ENCODE measurements around the gene AK8. TPM values are rescaled to one million over a fixed set of nuclear protein-coding genes. Genes with fewer than 3 reads are reported as not detected.
A peak's percentile ranks its signal among the peaks of the same experiment; 100 is the strongest.
"Not testable (repeated sequence)": the region's sequence is repeated elsewhere in the genome, so short reads cannot be mapped to it uniquely, and the experiment has no call there.

The AK8 gene
- total RNA-seq, 1 donor from 2014 or later: 0.48 TPM

DNA sequence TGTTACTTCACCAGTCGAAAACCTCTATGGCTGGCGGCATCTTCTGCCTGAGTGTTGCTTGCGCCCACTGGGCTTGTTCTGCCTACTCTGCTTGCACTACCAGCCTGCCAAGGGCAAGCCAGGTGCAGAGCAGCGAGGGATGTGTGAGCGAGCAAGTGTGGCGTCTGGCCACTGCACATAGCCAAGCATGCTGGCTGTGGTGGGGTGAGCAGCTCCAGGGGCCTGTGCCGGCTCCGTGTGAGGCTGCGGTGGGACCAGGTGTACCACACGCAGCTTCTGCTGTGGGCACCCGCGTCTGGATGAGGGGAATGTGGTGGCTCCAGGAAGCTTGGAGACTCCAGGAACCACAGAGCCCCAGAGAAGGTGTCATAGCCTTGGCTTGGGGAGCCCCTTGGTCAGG, 156.4 kb downstream of the AK8 start:
- DNase-seq (ENCODE audit: low spot score): no peak

DNA sequence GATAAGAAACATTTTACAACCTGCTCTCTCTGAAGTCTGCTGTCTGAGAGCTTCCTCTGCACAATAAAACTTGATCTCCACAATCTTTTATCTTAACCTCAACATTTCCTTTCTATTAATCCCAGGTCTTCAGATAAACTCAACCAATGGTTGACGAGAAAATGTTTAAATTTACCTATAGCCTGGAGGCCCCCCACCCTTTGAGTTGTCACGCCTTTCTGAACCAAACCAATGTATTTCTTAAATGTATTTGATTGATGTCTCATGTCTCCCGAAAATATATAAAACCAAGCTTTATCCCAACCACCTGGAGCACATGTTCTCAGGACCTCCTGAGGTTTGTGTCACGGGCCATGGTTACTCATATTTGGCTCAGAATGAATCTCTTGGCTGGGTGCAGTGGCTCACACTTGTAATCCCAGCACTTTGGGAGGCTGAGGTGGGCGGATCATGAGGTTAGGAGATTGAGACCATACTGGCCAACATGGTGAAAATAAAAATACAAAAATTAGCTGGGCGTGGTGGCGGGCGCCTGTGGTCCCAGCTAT, 159.6 kb downstream of the AK8 start:
- not testable (repeated sequence) for DNase-seq (ENCODE audit: low spot score)

GRCh38 chr9:132717326-132717945, 160.6 kb downstream of the AK8 start:
- DNase-seq (ENCODE audit: low spot score): no peak

GRCh38 chr9:132716007-132716406, 162.1 kb downstream of the AK8 start:
- DNase-seq (ENCODE audit: low spot score): no peak

DNA sequence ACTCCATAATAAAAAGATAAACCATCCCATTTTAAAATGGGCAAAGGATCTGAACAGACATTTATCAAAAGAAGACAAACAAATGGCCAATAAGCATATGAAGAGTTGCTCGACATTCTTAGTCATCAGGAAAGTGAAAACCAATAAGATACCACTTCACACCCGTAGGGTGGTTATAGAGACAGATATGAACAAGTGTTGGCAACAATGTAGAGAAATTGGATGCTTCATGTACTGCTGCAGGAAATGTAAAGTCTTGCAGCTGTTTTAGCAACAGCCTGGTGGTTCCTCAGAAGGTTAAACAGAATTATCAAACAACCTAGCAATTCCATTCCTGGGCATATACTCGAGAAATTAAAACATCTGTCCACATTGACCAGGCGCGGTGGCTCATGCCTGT, 165.3 kb downstream of the AK8 start:
- no peak for DNase-seq (ENCODE audit: low spot score)

- DNase-seq (ENCODE audit: low spot score): no peak
Observed at GRCh38 chr9:132711846-132712245, 166.2 kb downstream of the AK8 start.

DNA sequence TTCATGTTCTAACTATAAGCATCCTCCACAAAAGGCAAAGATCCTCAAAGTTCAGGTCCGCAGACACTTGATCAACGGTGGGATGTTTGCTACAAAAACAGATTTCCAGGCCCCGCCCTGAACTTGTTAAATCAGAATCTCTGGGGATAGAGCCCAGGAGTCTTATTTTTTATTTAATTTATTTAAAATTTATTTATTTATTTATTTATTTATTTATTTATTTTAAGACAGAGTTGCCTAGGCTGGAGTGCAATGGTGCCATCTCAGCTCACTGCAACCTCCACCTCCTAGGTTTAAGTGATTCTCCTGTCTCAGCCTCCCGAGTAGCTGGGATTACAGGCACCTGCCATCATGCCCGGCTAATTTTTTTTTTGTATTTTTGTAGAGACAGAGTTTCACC, 166.9 kb downstream of the AK8 start:
- not testable (repeated sequence) for DNase-seq (ENCODE audit: low spot score)

- DNase-seq (ENCODE audit: low spot score): no peak
Observed at GRCh38 chr9:132710333-132710732, 167.8 kb downstream of the AK8 start.

DNA sequence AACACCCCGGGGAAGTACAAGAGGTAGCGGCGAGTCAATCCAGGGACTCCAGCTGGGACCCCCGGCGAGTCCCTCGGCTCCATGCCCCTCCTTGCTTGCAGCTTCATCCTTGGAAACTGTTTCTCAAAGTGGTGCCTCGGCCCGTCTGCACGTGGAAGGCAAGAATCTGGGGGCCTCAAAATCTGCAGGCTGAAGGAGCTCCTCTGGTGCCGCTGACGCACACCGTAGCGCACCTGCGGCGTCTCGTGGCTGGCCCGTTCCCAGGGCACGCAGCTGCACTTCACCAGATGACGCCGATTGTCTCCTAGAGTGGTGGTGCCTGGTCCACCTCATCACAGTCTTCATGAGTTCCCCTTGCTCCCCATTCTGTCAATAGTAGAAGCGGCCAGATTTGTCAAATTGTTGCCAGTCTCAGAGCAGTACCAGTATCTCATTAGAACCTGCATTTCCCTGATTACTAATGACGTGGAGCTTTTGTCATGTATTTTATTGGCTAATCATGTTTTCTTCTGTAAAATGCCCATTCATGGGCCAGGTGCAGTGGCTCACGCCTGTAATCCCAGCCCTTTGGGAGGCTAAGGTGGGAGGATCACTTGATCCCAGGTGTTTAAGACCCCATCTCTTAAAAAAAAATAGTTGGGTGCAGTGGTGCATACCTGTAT, 169.2 kb downstream of the AK8 start:
- no peak for DNase-seq (ENCODE audit: low spot score)

GRCh38 chr9:132708239-132708638, 169.8 kb downstream of the AK8 start:
- no peak for DNase-seq (ENCODE audit: low spot score)

- no peak for DNase-seq (ENCODE audit: low spot score)
Observed at GRCh38 chr9:132703336-132703735, 174.7 kb downstream of the AK8 start.

DNA sequence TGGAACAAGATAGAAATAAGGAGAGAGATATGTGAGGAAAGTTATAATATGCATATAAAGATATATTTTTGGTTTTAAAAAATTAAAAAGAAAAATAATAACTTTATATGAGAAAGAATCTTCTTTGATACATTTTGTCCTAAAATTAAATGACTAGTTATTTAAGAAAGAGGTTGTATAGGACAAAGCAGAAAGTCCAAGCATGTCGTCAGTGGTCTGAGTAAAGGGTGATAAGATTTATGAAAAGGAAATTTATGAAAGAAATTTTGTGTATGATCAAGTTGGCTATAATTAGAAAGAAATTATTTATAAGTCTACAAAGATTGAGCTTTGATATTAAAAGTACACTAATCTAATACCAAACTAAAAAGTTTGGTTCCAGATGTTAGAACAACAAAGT, 175.8 kb downstream of the AK8 start:
- DNase-seq (ENCODE audit: low spot score): no peak

GRCh38 chr9:132699956-132700355, 178.1 kb downstream of the AK8 start:
- DNase-seq (ENCODE audit: low spot score): no peak

DNA sequence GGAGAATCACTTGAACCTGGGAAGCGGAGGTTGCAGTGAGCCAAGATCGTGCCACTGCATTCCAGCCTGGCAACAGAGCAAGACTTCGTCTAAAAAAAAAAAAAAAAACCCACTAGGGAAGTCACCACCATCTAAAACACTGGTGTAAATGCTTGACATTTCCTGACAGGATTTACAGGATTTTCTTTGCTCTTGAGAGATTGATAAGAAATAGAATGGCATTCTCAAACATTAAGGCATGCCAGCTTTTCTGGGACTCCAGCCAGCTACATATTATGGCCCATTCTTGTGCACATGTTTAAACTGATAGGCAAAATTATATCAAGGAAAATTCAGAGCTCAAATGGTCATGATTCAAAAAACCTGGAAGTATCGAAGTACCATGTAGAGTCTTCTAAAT, 179.1 kb downstream of the AK8 start:
- DNase-seq (ENCODE audit: low spot score): peak; percentile 66

GRCh38 chr9:132697230-132697629, 180.9 kb downstream of the AK8 start:
- no peak for DNase-seq (ENCODE audit: low spot score)

- DNase-seq (ENCODE audit: low spot score): no peak
Observed at GRCh38 chr9:132694144-132694543, 183.9 kb downstream of the AK8 start.

- DNase-seq (ENCODE audit: low spot score): no peak
Observed at GRCh38 chr9:132690696-132691095, 187.4 kb downstream of the AK8 start.

DNA sequence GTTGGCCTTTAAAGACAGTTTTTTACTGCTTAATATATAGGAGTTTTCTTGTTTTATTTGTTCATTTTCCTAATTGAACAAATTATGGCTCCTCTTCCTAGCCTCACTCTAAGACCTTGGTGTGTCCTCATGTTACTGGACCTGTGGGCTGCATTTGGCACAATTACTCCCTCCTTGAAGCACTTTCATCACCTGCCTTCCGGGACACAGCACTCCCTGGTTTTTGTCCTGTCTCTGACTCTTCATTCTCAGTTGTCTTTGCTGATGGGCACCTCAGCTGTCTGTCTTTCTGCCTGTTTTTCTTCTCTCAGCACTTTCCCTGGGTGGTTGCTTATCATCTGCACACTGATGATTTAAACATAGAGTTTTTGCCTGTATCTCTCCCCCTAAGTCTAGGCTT, 194.2 kb downstream of the AK8 start:
- no peak for DNase-seq (ENCODE audit: low spot score)

GRCh38 chr9:132681561-132681960, 196.5 kb downstream of the AK8 start:
- no peak for DNase-seq (ENCODE audit: low spot score)

DNA sequence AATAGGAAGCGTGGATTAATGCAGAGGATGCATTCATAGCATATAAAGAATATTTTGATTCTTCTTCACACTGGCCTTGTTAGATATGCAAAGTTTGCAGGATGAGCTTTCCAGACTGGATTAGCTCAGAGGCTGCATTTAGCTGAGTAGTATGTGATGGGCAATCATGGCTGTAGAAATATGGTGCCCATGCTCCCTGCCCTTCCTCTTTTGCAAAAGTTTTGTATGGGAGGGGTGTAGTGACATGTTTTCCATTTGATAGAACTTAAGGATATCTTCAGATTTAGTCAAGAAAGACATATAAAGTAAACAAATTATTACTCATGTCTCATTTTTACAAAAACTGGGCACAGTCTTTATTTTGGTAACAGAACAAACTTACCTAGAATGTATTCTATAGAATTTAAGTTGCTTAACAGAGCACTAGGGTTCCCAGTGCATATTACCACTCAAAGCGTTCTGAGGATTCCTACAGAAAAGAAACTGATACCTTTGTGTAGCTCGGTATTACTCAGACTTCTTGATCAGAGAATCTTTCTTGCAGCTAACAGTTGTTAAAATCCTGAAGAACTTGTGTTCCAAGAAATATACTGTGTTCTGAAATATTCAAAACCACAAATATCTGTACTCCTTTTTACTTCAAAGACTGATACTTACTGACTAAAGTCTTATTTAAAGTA, 198.0 kb downstream of the AK8 start:
- no peak for DNase-seq (ENCODE audit: low spot score)

GRCh38 chr9:132677976-132678375, 200.1 kb downstream of the AK8 start:
- no peak for DNase-seq (ENCODE audit: low spot score)

Data from umbilical cord (tissue), 2 donors.